Tibial artery (tissue), 4 donors: ENCODE results near the gene KLHL22.

ENCODE experiments used
- DNase-seq, 2 donors: peaks; one replicate each; pipeline ENCODE4 v3.0.0-alpha.2; 2019
- H3K27ac ChIP-seq, 2 donors: fragments of 200-600 bp; sonication (generic) in 1 of 2; 1 replicate in 1 of 2; 2 replicates in 1 of 2; pipeline ENCODE4 v1.5.1; 2018 to 2019; ENCODE audit warnings: mild to moderate bottlenecking in 1 of 2
- H3K27me3 ChIP-seq, 2 donors: fragments of 200-600 bp; sonication (generic) in 1 of 2; one replicate each; pipeline versions ENCODE4 v1.5.1 to v1.6.0; 2016 to 2019
- H3K36me3 ChIP-seq, 3 donors: fragments of 200-600 bp; sonication (generic) in 2 of 3; one replicate each; pipeline ENCODE4 v1.5.1; 2016 to 2019; ENCODE audit warnings: mild to moderate bottlenecking in 2 of 3
- H3K4me1 ChIP-seq, 4 donors: fragments of 200-600 bp; sonication (generic) in 2 of 4; 1 replicate in 3 of 4; 2 replicates in 1 of 4; pipeline ENCODE4 v1.5.1; 2016 to 2019
- H3K4me3 ChIP-seq, 2 donors: fragments of 200-600 bp; sonication (generic) in 1 of 2; 1 replicate in 1 of 2; 2 replicates in 1 of 2; pipeline ENCODE4 v1.5.1; 2018 to 2019; ENCODE audit warnings: mild to moderate bottlenecking in 2 of 2
- H3K9me3 ChIP-seq, 3 donors: fragments of 200-600 bp; sonication (generic) in 1 of 3; one replicate each; pipeline ENCODE4 v1.5.1; 2016 to 2019
- CTCF ChIP-seq, 2 experiments: fragments of 200-600 bp in 1 of 2; fragments of 450-650 bp in 1 of 2; IDR thresholded peaks; one replicate each; pipeline ENCODE4 v1.5.1; 2017 to 2019; ENCODE audit warnings: antibody characterized with exemption in 2 of 2, mild to moderate bottlenecking in 1 of 2, moderate library complexity in 1 of 2
- intact Hi-C: fragments of 100-400 bp; cut with DNase I; formaldehyde crosslinking; loops from one replicate; pipeline ENCODE4 v1.15.0; 2023; ENCODE audit warnings: low total_unique reads

The KLHL22 gene

DNA sequence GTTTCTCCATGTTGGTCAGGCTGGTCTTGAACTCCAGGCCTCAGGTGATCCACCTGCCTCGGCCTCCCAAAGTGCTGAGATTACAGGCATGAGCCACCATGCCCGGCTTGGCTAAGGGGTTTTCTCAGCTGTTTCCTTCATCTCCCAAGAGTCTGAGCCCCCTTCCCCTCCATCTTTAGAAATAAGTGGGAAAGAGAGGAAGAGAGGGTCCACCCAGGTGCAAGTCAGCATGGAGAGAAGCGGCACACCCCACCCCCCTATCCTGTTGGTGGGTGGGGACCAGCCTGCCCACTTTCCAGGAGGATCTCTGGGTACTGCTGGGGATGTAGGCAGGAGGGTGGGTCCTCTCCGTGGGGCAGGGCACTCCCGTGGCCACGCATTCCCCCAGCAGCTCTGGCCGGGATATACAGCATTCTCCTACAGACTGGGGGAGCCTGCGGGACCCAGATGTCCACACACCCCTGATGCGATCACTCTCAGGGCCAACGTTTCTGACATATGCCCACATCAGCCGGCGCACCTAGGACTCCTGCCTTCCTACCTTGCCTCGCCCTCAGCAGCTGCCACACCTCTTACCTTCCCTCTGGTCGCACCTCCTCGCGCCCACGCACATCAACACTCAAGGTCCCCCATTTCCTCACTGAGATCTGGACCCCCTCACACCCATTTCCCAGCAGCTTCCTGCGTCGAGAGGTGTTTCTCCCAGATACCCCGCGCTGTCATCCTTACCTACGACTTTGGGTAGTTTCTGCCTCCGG is 66.9 kb downstream of the KLHL22 start:
- no peak for TF ChIP-seq CTCF (IDR thresholded peaks at IDR 0.05)
- no peaks in the 10 kb centered on the region for H3K9me3 ChIP-seq
- H3K4me3 ChIP-seq: peak overlapping the region; percentile 9 to 24
- intact Hi-C loops: loop anchor here (10.0 kb wide), 1 partner anchor 146 kb away; no protein-coding TSS in a partner anchor
- H3K4me1 ChIP-seq: peaks cover 0 to 43% (median 10%) of the 10 kb centered on the region in 4 donors
- peak in 1 of 2 donors; percentile 54 for DNase-seq
- no peaks in the 10 kb centered on the region for H3K27me3 ChIP-seq
- H3K36me3 ChIP-seq: peaks cover 14 to 58% (median 54%) of the 10 kb centered on the region in 3 donors
- H3K27ac ChIP-seq: no peak overlapping the region

- H3K9me3 ChIP-seq: no peaks in the 10 kb centered on the region
- DNase-seq: no peak
- no peak overlapping the region for H3K27ac ChIP-seq
- peaks cover 14 to 58% (median 54%) of the 10 kb centered on the region in 3 donors for H3K36me3 ChIP-seq
- H3K27me3 ChIP-seq: no peaks in the 10 kb centered on the region
- TF ChIP-seq CTCF (IDR thresholded peaks at IDR 0.05): no peak
- H3K4me1 ChIP-seq: peaks cover 0 to 50% (median 16%) of the 10 kb centered on the region in 4 donors
- no peak overlapping the region for H3K4me3 ChIP-seq
- intact Hi-C loops: loop anchor here (10.0 kb wide), 1 partner anchor 147 kb away; no protein-coding TSS in a partner anchor
Measured at GRCh38 chr22:20427945-20428417, 67.6 kb downstream of the KLHL22 start.

DNA sequence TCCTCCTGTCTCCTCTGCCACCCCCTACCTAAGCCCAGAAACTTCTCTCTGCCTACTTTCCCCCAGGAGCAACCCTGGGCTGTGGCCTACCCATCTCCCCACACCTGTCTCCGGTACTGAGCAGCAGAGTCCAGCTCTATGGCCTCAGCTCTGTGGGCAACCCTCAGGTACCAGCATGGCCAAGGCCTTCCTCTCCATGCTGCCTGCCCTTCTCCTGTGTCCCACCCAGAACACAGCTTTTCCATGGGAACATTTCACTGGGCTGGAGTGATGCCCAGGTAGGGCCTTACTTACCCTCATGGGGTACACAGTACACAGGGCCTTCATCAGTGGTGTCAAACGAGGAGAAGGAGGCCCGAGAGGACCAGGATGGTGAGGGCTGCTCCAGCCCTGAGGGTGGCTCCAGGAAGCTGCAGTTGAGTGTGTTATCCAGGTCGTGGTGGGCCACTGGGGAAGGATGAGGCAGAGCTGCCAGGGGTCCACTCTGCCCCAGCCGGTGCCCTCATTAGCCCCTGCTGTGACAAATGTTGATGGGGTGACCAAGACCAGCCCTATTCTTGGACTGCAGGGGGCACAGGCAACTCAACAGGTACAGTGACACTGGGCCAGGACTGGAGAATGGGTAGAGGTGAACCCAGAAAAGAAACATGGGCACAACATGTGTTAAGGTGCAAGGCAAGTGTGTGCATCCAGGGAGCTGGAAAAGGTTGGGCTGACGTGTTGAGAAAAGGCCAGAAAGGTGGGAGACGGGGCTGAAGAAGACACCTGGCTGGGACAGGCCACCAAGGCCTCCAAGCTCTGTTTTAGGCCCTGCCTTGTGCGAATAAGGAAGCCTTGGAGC is 68.3 kb downstream of the KLHL22 start:
- intact Hi-C loops: loop anchor here (10.0 kb wide), 1 partner anchor 147 kb away; no protein-coding TSS in a partner anchor
- no peaks in the 10 kb centered on the region for H3K27me3 ChIP-seq
- H3K4me3 ChIP-seq: no peak overlapping the region
- no peak for TF ChIP-seq CTCF (IDR thresholded peaks at IDR 0.05)
- no peaks in the 10 kb centered on the region for H3K9me3 ChIP-seq
- peaks cover 14 to 58% (median 54%) of the 10 kb centered on the region in 3 donors for H3K36me3 ChIP-seq
- peaks cover 0 to 57% (median 21%) of the 10 kb centered on the region in 4 donors for H3K4me1 ChIP-seq
- H3K27ac ChIP-seq: no peak overlapping the region
- DNase-seq: no peak

GRCh38 chr22:20426259-20426615 is 69.4 kb downstream of the KLHL22 start:
- no peak for DNase-seq
- H3K4me1 ChIP-seq: peaks cover 0 to 53% (median 21%) of the 10 kb centered on the region in 4 donors
- intact Hi-C loops: loop anchor here (10.0 kb wide), 1 partner anchor 149 kb away; no protein-coding TSS in a partner anchor
- TF ChIP-seq CTCF (IDR thresholded peaks at IDR 0.05): no peak
- H3K27ac ChIP-seq: no peak overlapping the region
- peaks cover 14 to 58% (median 54%) of the 10 kb centered on the region in 3 donors for H3K36me3 ChIP-seq
- no peaks in the 10 kb centered on the region for H3K27me3 ChIP-seq
- no peaks in the 10 kb centered on the region for H3K9me3 ChIP-seq
- H3K4me3 ChIP-seq: no peak overlapping the region

DNA sequence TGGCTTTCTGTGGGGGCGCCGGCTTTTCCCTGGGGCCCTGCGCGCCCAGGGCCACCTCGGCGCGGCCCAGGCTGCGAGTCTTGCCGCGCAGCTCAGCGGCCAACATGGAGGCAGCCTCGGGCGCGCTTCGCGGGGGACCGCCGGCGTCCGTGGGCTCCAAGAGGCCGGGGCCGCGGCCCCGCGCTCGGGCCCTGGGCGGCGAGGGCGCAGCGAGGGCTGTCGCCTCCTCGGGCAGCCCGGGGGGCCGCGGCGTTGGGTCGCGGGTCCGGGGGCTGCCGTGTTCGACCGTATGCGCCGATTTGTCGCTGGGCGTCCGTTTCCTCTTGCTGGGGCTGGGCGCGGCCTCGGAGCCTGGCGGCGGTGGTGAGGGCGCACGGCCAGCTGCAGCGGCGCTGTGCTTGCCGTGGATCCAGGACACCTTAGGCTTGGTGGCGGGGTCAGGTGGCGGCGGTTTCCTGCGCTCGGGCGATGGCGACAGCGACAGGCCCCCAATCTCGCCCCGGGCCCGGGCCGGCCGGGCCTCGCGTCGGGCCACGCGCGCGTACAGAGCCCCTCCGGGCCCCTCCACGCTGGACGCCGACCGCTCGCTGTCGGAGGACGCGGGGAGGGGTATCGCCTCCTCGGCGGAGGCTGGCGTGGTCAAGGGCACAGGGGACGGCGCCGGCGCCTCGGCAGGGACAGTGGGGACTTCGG is 69.9 kb downstream of the KLHL22 start:
- DNase-seq: no peak
- intact Hi-C loops: loop anchor here (10.0 kb wide), 1 partner anchor 149 kb away; no protein-coding TSS in a partner anchor
- Histone ChIP-seq H3K4me1 (peaks cover 0 to 47% (median 21%) of the 10 kb centered on the region in 4 donors), H3K27me3 (no peaks in the 10 kb centered on the region), H3K27ac (no peak overlapping the region), H3K9me3 (no peaks in the 10 kb centered on the region), H3K4me3 (no peak overlapping the region), H3K36me3 (peaks cover 14 to 57% (median 53%) of the 10 kb centered on the region in 3 donors)
- TF ChIP-seq CTCF (IDR thresholded peaks at IDR 0.05): no peak
